ENCODE results near the gene PCYT2.
A peak's percentile ranks its signal among the peaks of the same experiment; 100 is the strongest.

Gene PCYT2

DNA sequence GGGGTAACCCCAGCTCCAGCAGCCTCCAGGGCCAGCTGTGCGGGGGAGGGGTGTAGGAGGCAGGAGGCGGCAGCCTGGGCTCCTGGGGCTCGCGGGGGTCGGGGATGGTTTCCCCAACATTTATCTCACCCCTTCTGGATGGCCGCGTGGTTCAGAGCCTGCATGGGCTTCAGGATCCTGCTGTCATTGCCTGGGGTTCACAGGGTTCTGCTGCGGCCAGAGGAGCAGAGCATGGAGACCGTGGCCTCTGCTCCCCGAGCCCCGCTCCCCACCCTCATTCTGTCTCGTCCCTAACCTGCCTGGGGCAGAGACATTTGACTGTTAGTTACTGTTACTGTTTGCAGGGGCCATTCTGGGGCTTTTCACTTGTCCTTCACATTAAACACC, 31.0 kb upstream of the PCYT2 start:
- no peak for DNase-seq (ENCODE audit: low spot score)

GRCh38 chr17:81941484-81942166, 30.4 kb upstream of the PCYT2 start:
- DNase-seq (ENCODE audit: low spot score): no peak

DNA sequence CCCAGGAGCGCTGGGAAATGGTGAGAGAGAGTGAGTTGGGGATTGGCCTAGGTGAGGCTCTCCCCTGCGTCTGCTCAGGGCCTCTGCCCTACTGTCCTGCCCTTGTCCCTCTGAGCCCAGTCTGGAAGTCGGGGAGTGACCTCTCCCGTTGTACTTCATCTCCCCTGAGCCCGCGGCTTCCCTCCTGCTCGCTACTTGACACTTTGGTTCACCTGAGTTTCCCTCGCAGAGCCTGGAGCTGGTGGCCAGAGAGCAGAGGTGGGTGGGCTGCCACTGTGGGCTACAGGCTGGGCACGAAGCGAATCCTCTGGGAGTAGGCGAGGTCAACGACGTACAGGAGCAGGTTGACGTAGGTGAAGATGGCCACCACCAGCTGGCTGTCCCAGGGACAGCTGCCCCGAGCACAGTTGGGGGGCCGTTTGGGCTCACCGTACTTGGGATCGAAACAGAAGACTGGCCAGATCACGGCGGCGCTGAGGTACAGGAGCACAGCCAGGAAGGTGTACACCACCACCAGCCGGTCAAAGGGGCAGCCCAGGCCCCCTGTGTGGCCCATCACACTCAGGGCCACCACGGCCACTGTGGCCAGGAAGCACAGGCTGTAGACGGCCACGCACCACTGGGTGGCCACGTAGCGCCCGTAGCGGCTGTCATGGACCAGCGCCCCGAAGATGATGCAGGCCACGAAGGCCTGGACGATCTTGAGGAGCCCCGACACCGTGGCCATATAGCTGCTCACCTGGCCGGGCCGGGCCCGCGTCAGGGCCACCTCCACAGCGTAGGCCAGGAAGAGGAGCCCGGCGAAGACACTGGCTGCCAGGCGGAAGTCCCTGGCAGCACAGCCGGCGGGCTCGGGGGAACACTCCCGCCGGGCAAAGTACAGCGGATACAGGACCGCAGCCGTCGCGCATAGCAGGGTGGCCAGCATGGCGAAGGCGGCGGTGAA, 29.6 kb upstream of the PCYT2 start:
- DNase-seq (ENCODE audit: low spot score): no peak

DNA sequence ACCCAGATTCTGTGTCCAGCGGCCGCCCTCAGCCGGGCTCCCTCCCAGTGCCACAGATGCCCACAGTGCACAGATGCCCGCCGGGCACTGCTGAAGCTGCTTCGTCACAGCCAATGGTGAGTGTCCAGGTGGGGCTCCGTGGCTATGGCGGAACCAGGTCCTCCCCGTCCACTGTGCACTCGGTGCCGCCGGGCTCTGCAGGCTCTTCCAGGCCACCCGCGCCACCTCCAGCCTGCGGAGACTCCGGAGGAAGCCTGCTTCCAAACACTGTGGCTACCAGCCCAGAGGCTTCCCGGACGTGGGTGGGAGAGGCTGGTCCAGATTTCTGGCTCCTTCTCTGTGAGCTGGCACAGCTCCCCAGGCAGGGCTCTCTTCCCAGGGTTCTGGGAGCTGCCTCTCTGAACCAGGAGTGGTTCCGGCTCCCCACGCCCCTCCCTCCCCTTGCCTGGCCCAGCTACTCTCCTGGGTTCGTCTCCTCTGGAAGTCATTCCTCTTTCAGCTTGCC, 28.7 kb upstream of the PCYT2 start:
- DNase-seq (ENCODE audit: low spot score): no peak

DNA sequence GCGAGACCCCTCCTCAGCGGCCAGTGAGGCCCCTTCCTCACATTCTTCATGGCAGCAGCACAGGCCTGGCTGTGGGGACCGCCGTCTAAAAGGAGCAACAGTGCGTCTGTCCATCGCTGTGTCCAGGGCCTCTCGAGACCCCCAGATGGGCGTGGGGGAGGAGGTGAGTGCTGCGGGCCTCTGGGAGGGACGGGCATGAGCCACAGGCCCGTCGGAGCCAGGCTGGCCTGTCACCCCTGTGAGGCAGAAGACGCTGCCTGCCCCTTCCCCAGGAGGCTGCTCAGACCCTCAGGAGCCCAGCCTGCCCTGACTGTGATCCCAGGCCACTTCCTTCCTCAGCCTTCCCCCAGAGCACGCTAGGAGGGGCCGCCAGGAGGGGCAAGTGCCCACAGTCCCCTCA, 28.0 kb upstream of the PCYT2 start:
- DNase-seq (ENCODE audit: low spot score): no peak

DNA sequence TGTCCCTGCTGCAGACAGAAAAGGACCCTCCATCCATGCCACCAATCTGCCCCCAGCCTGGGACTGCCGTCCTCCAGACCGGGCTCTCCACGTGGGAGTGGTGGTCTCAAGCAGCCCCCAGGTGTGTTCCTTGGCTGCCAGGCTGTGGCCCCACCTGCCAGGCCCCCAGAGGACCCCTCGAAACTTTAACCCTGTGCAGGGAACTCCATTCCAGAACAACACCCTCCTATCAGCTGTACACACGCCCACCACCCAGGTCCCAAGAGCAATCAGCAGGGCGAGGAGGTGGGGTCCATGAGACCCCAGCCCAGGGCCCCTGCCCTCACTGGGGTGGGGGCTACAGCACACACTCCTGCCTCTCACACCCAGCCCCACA, 24.5 kb upstream of the PCYT2 start:
- no peak for DNase-seq (ENCODE audit: low spot score)

DNA sequence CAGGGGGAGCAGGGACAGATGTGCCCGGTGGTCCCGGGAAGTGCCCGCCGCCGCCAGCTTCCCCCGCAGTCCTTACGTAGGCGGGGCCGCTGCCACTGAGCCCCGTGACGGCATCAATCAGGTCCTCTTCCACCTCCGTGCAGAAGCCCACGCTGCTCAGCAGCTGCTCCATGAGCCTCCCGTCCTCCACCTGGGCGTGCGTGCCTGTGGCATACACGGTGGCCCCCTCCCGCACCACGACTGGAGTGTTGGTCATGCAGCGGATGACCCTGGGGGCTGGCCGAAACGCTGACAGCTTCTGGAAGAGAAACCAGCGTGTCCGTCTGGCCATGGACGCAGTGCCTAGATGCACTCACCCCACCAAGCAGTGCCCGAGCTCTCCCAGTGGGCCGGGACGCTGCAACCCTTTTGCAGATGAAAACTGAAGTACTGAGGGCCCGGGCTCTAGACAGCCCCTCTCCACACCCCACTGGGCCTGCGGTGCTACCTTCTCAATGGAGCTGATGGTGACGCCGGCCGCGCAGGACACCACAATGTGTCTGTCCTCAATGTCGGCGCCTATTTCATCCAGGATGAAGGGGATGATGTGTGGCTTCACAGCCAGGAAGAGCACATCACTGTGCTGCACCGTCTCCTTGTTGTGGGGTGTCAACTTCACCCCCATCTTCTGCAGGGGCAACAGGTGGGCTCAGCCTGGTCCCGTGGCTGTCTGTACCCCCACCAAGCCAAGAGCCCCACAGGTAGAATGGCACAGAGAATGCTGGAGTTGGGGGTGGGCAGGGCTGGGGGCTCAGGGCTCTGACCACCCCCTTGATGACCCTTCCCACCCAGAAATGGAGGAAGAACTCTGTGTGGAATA, 23.9 kb upstream of the PCYT2 start:
- no peak for DNase-seq (ENCODE audit: low spot score)

- DNase-seq (ENCODE audit: low spot score): no peak
Observed at GRCh38 chr17:81934098-81934757, 23.0 kb upstream of the PCYT2 start.

GRCh38 chr17:81933178-81933699, 22.0 kb upstream of the PCYT2 start:
- no peak for DNase-seq (ENCODE audit: low spot score)

DNA sequence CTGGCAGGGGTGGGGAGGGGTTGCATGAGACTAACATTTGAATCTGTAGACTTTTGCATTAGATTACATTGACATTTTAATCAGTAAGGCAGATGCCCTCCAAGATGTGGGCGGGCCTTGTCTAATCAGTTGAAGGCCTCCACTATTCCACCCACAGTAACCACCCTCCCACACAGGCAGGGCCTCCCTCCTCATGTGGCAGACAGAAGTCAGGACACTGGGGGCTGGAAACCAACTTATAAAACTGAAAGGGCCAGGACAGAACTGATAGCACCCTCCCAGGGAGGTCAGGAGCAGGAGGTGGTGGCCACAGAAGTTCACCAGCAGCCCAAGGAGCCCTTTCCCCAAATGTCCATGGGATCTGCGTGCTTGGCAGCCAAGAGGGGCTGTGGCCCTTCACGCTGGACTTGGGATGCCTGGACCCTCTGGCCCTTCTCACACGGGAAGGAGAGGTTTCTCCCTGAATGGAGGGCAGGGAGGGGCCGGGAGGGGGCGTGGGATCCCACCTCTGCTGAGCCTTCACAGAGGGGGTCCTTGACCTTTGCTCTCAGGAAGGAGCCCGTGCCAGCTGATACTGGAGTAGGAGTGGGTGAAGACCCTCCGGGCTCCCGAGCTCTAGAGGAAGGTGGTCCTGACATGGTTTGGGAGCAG, 21.3 kb upstream of the PCYT2 start:
- DNase-seq (ENCODE audit: low spot score): no peak

GRCh38 chr17:81931557-81932332, 20.5 kb upstream of the PCYT2 start:
- DNase-seq (ENCODE audit: low spot score): no peak

DNA sequence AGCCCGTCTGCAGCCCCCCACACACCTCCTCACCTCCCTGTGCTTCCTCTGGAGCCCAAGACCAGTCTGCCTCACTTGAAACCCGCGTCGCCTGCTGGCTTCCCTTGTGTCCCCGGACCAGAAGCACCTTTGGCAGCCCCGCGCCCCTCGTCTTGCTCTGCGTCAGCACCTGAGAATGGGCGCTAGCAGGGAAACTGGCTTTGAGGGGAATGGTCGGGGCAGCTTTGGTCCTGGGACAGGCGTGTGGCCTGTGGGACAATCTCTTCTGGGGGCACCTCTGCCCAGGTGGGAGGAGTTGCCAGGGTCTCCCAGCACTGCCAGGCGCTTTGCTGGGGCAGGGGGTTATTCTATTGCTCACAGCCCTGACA, 20.0 kb upstream of the PCYT2 start:
- DNase-seq (ENCODE audit: low spot score): no peak

- DNase-seq (ENCODE audit: low spot score): no peak
Observed at GRCh38 chr17:81930142-81931125, 19.2 kb upstream of the PCYT2 start.

DNA sequence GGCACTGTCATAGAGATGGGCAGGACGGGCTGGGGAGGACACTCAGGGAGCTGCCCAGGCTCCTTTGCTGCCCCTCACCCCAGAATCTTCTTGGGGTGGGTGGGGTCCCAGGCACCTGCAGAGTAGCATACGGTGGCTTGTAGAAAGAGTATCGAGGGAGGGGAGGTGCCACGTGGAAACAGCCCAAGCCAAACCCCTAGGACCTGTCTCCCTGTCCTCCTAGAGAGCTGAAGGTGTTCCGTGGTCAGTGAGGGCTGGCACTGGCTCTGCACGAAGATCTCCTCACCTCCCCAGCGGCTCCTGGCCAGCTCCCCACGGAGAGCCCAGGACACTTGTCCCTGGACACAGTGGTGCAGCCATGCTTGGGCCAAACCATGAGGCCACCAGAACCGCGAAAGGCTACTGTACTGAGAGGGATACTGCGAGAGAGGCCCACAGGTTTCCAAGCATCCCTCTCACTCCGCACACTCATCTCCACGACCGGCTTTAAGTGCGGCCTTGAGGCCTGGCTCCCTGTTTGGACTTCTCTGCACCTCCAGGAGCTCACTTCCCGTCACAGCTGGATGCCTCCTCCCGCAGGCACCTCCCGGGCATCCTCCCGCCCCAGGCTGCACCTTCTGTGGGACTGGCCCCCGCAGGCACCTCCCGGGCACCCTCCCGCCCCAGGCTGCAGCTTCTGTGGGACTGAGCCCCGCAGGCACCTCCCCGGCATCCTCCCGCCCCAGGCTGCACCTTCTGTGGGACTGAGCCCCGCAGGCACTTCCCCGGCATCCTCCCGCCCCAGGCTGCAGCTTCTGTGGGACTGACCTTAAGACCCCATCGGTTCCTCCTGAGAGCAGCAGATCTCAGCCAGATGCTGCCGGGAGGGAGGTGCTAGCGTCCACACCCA, 18.3 kb upstream of the PCYT2 start:
- DNase-seq (ENCODE audit: low spot score): no peak

DNA sequence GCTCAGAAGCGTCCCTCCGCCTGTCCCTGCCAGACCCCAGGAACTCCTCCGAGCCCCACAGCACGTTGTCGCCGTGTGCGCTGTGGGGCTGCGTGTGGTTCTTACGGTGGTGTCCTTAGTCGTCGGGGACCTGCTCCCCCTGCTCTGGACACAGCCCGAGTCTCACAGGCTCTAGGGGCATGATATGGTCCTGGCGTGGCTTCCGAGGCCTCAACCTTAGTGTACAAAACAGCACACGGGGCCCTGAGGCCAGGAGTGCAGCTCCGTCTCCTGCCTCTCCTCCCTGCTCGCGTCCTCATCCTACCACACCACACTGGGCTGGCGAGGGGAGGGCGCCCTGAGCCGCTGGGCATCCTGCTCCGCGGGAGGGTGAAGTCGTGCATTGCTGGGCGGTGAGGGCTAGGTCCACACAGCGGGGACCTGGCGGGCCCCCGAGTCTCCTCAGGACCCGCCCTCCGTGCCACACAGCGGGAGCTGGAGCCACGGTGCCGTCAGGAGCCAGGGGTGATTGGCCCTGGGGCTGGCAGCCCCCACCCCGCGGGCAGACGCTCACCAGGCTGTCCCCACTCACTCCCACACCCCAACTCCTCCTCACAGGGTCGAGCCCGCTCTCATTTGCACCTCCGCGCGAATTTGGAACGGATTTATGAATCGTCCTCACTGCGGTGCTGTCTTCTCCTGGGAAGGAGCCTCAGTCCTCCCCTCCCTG, 17.5 kb upstream of the PCYT2 start:
- no peak for DNase-seq (ENCODE audit: low spot score)

DNA sequence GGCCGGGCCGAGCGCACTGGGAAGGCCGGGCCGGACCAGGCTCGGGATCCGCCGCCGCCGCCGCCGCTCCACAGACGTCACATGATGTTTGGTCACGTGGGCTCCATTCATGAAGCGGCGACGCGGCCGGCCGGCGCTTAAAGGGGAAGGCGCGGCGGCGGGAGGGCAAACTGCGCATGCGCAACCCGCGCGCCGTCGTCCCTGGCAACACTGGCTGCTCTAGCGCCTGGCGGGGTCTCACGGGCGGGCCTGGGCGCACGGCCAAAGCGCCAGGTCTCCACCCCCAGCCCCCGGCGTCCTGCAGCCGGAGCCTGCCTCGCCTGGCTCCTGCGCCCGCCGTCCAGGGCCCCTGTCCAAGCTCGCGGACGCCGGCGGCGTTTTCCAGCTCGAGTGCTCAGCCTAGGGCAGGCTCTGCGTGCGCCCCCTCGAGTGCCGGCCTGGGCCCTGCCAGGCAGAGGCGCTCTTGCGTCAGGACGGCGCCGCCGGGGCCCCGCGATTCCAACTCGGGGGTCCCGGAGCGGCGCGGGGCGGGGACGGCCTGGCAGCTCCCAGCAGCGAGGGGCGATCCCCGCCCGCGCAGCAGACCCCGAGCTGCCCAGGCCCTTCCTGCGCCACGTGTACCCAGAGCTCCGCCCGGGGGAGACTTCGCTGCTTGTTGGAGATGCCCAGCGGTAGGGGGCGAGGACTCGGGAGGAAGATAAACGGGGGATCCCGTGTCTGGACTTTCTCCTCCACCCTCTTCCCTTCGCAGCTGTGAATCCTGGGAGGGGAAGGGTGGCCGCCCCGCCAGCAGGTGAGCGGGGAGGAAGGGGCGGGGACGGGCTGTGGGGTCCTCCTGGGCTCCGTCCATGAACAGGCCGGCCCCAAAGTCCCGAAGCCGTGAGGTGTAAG, 16.7 kb upstream of the PCYT2 start, which contains the start of gene MAFG:
Gene MAFG (minus strand): TSS at position 83 of the 891 bp plus-strand sequence. CDS start 4,550 bp downstream, outside the sequence.
- peak; percentile 98 for DNase-seq (ENCODE audit: low spot score)
